MCF 10A (cell line): ENCODE results near the gene CIBAR2. TPM values are rescaled to one million over a fixed set of nuclear protein-coding genes. Genes with fewer than 3 reads are reported as not detected.
A peak's percentile ranks its signal among the peaks of the same experiment; 100 is the strongest.

Source experiments
- BruUV-seq: library from RNA; stranded (reverse); fragments of 400-500 nt; replicated peaks from 2 replicates; lab custom pipeline; 2021; lab: Mats Ljungman, UMichigan
- CTCF ChIA-PET: fragments of 300-600 bp; sonication (Branson Sonifier 250); formaldehyde crosslinking; extraction: SDS; loops from one replicate; lab custom pipeline; 2021; ENCODE audit warnings: antibody characterized with exemption, inconsistent platforms; lab: Yijun Ruan, JAX
- POLR2A ChIA-PET: fragments of 300-600, 350-650 bp; sonication (Branson Sonifier 250); formaldehyde crosslinking; extraction: SDS; loops from one replicate; lab custom pipeline; 2020; ENCODE audit warnings: antibody characterized with exemption, inconsistent platforms; lab: Yijun Ruan, JAX
- DNase-seq: peaks from one replicate; pipeline ENCODE4 v3.0.0-alpha.2; 2018; ENCODE audit not compliant: unreplicated experiment
- H3K27ac Mint-ChIP-seq: one replicate; pipeline ENCODE4 v1.8.0; 2022; ENCODE audit warnings: mild to moderate bottlenecking, low read depth, mixed read lengths; ENCODE audit not compliant: unreplicated experiment
- H3K27me3 Mint-ChIP-seq: one replicate; pipeline ENCODE4 v1.8.0; 2022; ENCODE audit warnings: mixed read lengths; ENCODE audit not compliant: insufficient read depth, unreplicated experiment
- H3K36me3 Mint-ChIP-seq: one replicate; pipeline ENCODE4 v1.8.0; 2022; ENCODE audit warnings: mild to moderate bottlenecking, moderate library complexity, mixed read lengths; ENCODE audit not compliant: insufficient read depth, unreplicated experiment
- H3K4me1 Mint-ChIP-seq: one replicate; pipeline ENCODE4 v1.8.0; 2022; ENCODE audit warnings: mixed read lengths; ENCODE audit not compliant: insufficient read depth, unreplicated experiment
- H3K4me3 Mint-ChIP-seq: one replicate; pipeline ENCODE4 v1.8.0; 2022; ENCODE audit warnings: mild to moderate bottlenecking, moderate library complexity, mixed read lengths; ENCODE audit not compliant: unreplicated experiment
- H3K9me3 Mint-ChIP-seq: one replicate; pipeline ENCODE4 v1.8.0; 2022; ENCODE audit warnings: mixed read lengths; ENCODE audit not compliant: unreplicated experiment
- CTCF ChIP-seq: fragments of 200-600 bp; IDR thresholded peaks from one replicate; pipeline ENCODE4 v1.8.0; 2022; ENCODE audit warnings: antibody characterized with exemption, mild to moderate bottlenecking; ENCODE audit not compliant: unreplicated experiment
- intact Hi-C: fragments of 100-400 bp; cut with micrococcal nuclease; formaldehyde crosslinking; loops from 2 replicates; pipeline ENCODE4 v1.14.1; 2022
- total RNA-seq: library from RNA; stranded (reverse); gene quantifications from 2 replicates; pipeline ENCODE4 v1.2.3, GENCODE V29; 2022

CIBAR2 gene
- total RNA-seq, 1 experiment from 2014 or later = not detected

GRCh38 chr16:85139881-85140339 lies 27.6 kb upstream of the CIBAR2 start:
- H3K4me3 Mint-ChIP-seq = no peak overlapping the region
- BruUV-seq = no TSS peak
- H3K27ac Mint-ChIP-seq = no peak overlapping the region
- ChIA-PET CTCF (interaction anchor here (0.5 to 1.0 kb wide), 5 partner anchors 12 to 240 kb away, joined by 3 to 4 read pairs (median 3); no protein-coding TSS in a partner anchor), POLR2A (interaction anchor here (0.6 to 1.1 kb wide), 2 partner anchors 10 to 283 kb away, joined by 3 to 6 read pairs; no protein-coding TSS in a partner anchor)
- TF ChIP-seq CTCF = no peak
- H3K36me3 Mint-ChIP-seq = no peaks in the 10 kb centered on the region
- no peak for DNase-seq
- intact Hi-C loops = no loop called here
- peaks cover 16% of the 10 kb centered on the region for H3K4me1 Mint-ChIP-seq
- no peaks in the 10 kb centered on the region for H3K9me3 Mint-ChIP-seq
- H3K27me3 Mint-ChIP-seq = peaks cover 31% of the 10 kb centered on the region

- intact Hi-C loops = no loop called here
- BruUV-seq = no TSS peak
- no peak for DNase-seq
- TF ChIP-seq CTCF = no peak
- Mint-ChIP-seq H3K9me3 (no peaks in the 10 kb centered on the region), H3K27me3 (peaks cover 31% of the 10 kb centered on the region), H3K27ac (no peak overlapping the region), H3K4me1 (peaks cover 16% of the 10 kb centered on the region), H3K4me3 (no peak overlapping the region), H3K36me3 (no peaks in the 10 kb centered on the region)
- ChIA-PET CTCF (interaction anchor here (0.6 to 1.0 kb wide), 3 partner anchors 13 to 472 kb away, joined by 3 to 4 read pairs (median 4); no protein-coding TSS in a partner anchor), POLR2A (no interaction called here)
Observed at GRCh38 chr16:85138825-85139627, 26.8 kb upstream of the CIBAR2 start.

- BruUV-seq = no TSS peak
- Mint-ChIP-seq H3K4me1 (peaks cover 16% of the 10 kb centered on the region), H3K27ac (no peak overlapping the region), H3K9me3 (no peaks in the 10 kb centered on the region), H3K27me3 (peaks cover 31% of the 10 kb centered on the region), H3K4me3 (peak overlapping the region; percentile 52), H3K36me3 (no peaks in the 10 kb centered on the region)
- ChIA-PET CTCF (interaction anchor here (0.6 kb wide), 3 partner anchors 13 to 473 kb away, joined by 4 read pairs; no protein-coding TSS in a partner anchor), POLR2A (no interaction called here)
- TF ChIP-seq CTCF = no peak
- DNase-seq = no peak
- intact Hi-C loops = no loop called here
Observed at GRCh38 chr16:85138073-85138824, 26.0 kb upstream of the CIBAR2 start.
